GM12878 (cell line): Measurements from ENCODE around the gene IMP3.

Experiments used
- NFIC ChIP-seq: IDR thresholded peaks from 2 replicates; pipeline ENCODE4 v1.6.1; 2012; ENCODE audit warnings: low read depth, mild to moderate bottlenecking, inconsistent platforms, low read length, moderate library complexity
- NR2F1 ChIP-seq: fragments of 450-650 bp; conservative IDR thresholded peaks from 2 replicates; pipeline ENCODE4 v1.6.1; 2017; ENCODE audit warnings: mild to moderate bottlenecking
- ZNF592 ChIP-seq: fragments of 450-650 bp; IDR thresholded peaks from 2 replicates; pipeline ENCODE4 v1.6.1; 2017; ENCODE audit warnings: mild to moderate bottlenecking, moderate library complexity

DNA sequence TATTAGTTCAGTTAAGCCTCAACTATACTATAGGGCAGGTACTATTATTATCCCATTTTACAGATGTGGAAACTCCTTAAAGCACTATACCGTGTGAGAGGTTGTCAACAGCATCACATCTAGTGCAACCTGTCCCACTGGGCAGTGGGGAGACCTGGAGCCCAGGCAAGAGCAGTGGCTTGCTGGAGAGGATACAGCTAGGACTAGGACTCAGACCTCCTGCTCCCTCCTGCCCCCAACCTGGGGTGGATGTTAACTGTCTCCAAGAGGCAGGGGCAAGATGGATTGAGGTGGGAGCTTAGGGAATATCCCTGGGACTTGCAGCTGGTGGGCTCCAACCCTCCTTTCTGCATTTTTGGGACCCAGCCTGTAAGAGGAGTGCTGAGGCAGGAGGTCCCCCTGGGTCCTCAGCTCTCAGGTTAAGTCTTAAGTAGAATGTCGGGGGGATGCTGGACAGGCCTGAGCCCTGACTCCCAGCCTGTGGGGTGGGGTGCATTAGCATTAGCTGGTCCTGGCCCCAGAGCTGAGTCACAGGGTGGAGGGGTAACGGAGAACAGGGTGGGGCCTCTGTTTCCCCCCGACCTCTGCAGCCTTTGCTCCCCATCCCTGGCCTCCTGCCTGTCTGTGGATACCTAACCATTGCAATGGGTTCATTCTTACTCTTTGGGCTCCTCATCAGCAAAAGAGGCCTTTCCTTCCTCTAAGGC, 14.3 kb upstream of the IMP3 start:
- no peak for TF ChIP-seq NFIC
- no peak for TF ChIP-seq NR2F1
- no peak for TF ChIP-seq ZNF592
